Small intestine (tissue), 16 donors: ENCODE measurements around the gene FAXC. TPM values are rescaled to one million over a fixed set of nuclear protein-coding genes. Genes with fewer than 3 reads are reported as not detected.
A peak's percentile ranks its signal among the peaks of the same experiment; 100 is the strongest.

ENCODE experiments used
- DNase-seq, 2 donors: peaks; one replicate each; pipeline versions ENCODE4 v3.0.0 to v3.0.0-alpha.2; 2013
- FAIRE-seq: peaks from 2 replicates; lab custom pipeline; 2012; peaks lifted over from hg19 to GRCh38; lab: Jason Lieb, UNC
- H3K27ac ChIP-seq, 3 donors: one replicate each; pipeline ENCODE4 v1.5.1; 2013; ENCODE audit warnings: low read length in 2 of 3, mild to moderate bottlenecking in 2 of 3, control low read depth in 1 of 3, inconsistent platforms in 1 of 3, low read depth in 1 of 3, moderate library complexity in 1 of 3
- H3K27me3 ChIP-seq, 3 donors: one replicate each; pipeline ENCODE4 v1.6.1; 2013; ENCODE audit warnings: low read length in 3 of 3, inconsistent platforms in 1 of 3; ENCODE audit not compliant: control insufficient read depth in 3 of 3, insufficient read depth in 3 of 3
- H3K36me3 ChIP-seq, 3 donors: one replicate each; pipeline ENCODE4 v1.6.1; 2013; ENCODE audit warnings: low read length in 3 of 3, inconsistent platforms in 1 of 3, low read depth in 1 of 3, mild to moderate bottlenecking in 1 of 3, moderate library complexity in 1 of 3; ENCODE audit not compliant: control insufficient read depth in 3 of 3, insufficient read depth in 2 of 3
- H3K4me1 ChIP-seq, 3 donors: one replicate each; pipeline ENCODE4 v1.6.1; 2013; ENCODE audit warnings: low read length in 2 of 3, inconsistent platforms in 1 of 3, low read depth in 1 of 3, mild to moderate bottlenecking in 1 of 3, moderate library complexity in 1 of 3; ENCODE audit not compliant: control insufficient read depth in 3 of 3, insufficient read depth in 2 of 3
- H3K4me3 ChIP-seq, 3 donors: one replicate each; pipeline ENCODE4 v1.5.1; 2013; ENCODE audit warnings: low read length in 3 of 3, control low read depth in 1 of 3, inconsistent platforms in 1 of 3, low read depth in 1 of 3, mild to moderate bottlenecking in 1 of 3, moderate library complexity in 1 of 3
- H3K9me3 ChIP-seq, 2 donors: one replicate each; pipeline ENCODE4 v1.6.1; 2013; ENCODE audit warnings: low read depth in 1 of 2, low read length in 1 of 2; ENCODE audit not compliant: control insufficient read depth in 2 of 2, insufficient read depth in 1 of 2
- WGBS, 3 donors: extraction: QIAGEN DNeasy Blood & Tissue Kit; methylation state at CpG; one replicate each; pipeline ENCODE4 v1.1.7; 2013; 5-methylcytosine and 5-hydroxymethylcytosine counted together
- long read RNA-seq, 10 donors: transcript quantifications; one replicate each; lab custom pipeline, GENCODE V29; 2026
- polyA plus RNA-seq, 4 donors: library from polyadenylated mRNA; stranded (reverse) in 3 of 4; unstranded in 1 of 4; fragments of 200-250 nt in 3 of 4; fragments of 120-200 nt in 1 of 4; gene quantifications; one replicate each; pipeline versions ENCODE4 v1.2.1 to v1.2.3, GENCODE V29; 2013
- donor health status: healthy with polysubstance abuse.
- donor health status: control.
- donor health status: control.
- donor health status: Bipolar disorder and iron deficiency.
- donor health status: healthy.

The FAXC gene
- polyA plus RNA-seq: 1 to 10 TPM in 2 of 4 donors, not detected in 2; 1.3 to 1.4 TPM
- long read RNA-seq, donor 1: 0 reads
- long read RNA-seq, donor 2, full-length matches to known transcripts: 1 of 1 reads
- long read RNA-seq, donor 2, partial matches to known transcripts: 0 of 1 reads
- long read RNA-seq, donor 2, other reads (novel, unspliced or antisense): 0 of 1 reads
- long read RNA-seq, donor 3: 0 reads
- long read RNA-seq, donor 4, full-length matches to known transcripts: 1 of 1 reads
- long read RNA-seq, donor 4, partial matches to known transcripts: 0 of 1 reads
- long read RNA-seq, donor 4, other reads (novel, unspliced or antisense): 0 of 1 reads
- long read RNA-seq, donor 5: 0 reads
- long read RNA-seq, donor 6, full-length matches to known transcripts: 1 of 1 reads
- long read RNA-seq, donor 6, partial matches to known transcripts: 0 of 1 reads
- long read RNA-seq, donor 6, other reads (novel, unspliced or antisense): 0 of 1 reads
- long read RNA-seq, donor 7: 0 reads
- long read RNA-seq, donor 8: 0 reads
- long read RNA-seq, donor 9: 0 reads
- long read RNA-seq, donor 10, full-length matches to known transcripts: 2 of 2 reads
- long read RNA-seq, donor 10, partial matches to known transcripts: 0 of 2 reads
- long read RNA-seq, donor 10, other reads (novel, unspliced or antisense): 0 of 2 reads

DNA sequence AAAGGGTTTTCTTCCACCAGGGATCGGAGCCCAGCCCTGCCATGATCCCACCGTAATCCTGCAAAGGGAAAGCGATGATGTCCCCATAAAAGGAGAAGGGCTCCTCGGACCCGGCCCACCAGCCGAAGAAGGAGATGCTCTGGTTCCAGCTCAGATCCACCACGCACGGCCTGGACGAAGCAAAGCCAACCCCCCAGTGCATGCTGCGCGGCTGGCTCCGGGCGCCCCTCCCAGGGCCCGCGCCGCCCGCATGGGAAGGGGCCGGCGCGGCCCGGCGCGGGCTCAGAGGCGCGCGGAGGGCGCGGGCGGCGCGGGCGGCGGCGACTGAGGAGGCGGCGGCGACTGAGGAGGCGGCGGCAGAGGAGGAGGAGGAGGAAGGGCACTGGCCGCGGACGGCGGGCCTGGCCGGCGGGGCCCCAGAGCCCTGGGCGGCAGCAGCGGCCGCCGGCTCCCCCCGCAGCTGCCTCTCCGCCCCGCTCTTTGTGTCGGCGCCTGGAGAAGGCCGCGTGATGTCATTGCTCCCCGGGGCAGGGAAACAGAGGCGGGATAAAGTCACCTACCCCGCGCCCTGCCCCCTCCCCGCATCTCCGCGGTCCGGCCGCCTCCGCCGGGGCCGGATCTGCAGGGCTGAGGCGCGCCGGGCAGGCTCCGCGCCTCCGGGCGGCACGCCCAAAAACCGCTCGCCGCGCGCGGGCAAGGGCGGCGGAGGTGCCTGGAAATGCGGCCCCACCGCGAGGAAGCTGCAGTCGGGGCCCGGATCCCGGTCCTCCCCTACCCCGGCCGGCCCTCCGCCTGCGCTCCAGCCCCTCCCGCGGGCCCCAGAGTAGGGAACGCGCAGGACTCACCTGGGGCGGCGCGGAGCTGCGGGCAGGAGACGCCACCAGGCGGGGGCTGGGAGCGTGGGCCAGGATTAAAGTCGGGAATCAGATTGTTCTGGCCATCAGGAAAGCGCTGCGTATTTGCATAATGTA lies at the start of gene FAXC:
Gene FAXC (minus strand): TSS at position 504 of the 971 bp plus-strand sequence. CDS start 302 bp downstream, at position 202.
- Histone ChIP-seq H3K27ac (no peak within 1 kb of the TSS), H3K4me3 (peak within 1 kb of the TSS; percentile 50 to 60 (median 54)), H3K36me3 (no peaks in the 10 kb centered on the region), H3K9me3 (no peaks in the 10 kb centered on the region), H3K27me3 (peaks cover 11 to 42% (median 12%) of the 10 kb centered on the region in 3 donors), H3K4me1 (peaks cover 0 to 12% (median 0%) of the 10 kb centered on the region in 3 donors)
- no peak for FAIRE-seq
- 1 to 3% (median 2%) methylated on average over 41 to 108 of the region's 108 CpGs for WGBS, 3 donors
- peak; percentile 27 to 67 for DNase-seq

GRCh38 chr6:99397287-99397686 lies 47.8 kb upstream of the FAXC start:
- Histone ChIP-seq H3K36me3 (peaks cover 0 to 11% (median 7%) of the 10 kb centered on the region in 3 donors), H3K27me3 (no peaks in the 10 kb centered on the region), H3K4me3 (no peak overlapping the region), H3K9me3 (no peaks in the 10 kb centered on the region), H3K4me1 (no peaks in the 10 kb centered on the region), H3K27ac (no peak overlapping the region)
- 5 to 44% (median 42%) methylated on average over 1 of the region's 1 CpG for WGBS, 3 donors
- no peak for FAIRE-seq
- no peak for DNase-seq

DNA sequence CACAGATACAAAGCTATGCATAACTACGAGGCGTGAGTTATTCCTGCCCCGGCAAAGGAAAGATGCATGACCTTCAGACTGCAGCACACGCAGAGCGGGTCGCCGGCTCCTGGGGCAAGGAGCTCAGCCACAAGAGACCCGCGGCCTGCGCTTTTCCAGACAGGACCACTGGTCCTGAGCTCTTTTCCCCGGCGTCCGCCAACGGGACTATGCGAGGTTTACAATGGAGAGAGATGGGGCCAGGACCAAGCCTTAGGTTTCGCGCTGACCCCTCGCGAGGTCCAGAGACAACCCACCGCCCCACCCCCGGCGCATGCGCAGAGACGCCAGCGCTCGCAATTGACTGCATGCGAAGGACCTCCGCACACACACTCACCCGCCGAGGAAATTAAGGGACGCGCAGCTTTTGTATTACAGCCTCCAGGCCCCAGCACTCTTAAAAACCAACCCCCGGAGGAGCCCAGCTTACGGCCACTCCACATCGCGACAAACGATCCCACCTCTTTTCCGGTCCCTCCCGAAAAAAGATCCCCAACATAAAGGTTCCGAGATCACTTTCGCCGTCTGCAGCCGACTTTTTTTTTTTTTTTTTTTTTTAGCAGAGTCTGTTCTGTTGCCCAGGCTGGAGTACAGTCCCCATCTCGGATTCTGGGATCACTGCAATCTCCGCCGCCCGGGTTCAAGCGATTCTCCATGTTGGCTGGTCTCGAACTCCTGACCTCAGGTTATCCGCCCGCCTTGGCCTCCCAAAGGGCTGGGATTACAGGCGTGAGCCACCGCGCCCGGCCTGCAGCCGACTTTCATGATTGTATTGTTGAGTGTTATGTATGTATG lies 44.4 kb upstream of the FAXC start, which contains the start of gene COQ3:
Gene COQ3 (minus strand): TSS at position 498 of the 834 bp plus-strand sequence. CDS start 16 bp downstream, at position 482.
- Histone ChIP-seq H3K27ac (peak within 1 kb of the TSS; percentile 60 to 88 (median 77)), H3K4me3 (peak within 1 kb of the TSS; percentile 86 to 94 (median 88)), H3K27me3 (no peaks in the 10 kb centered on the region), H3K36me3 (peaks cover 0 to 7% (median 0%) of the 10 kb centered on the region in 3 donors), H3K9me3 (no peaks in the 10 kb centered on the region), H3K4me1 (no peaks in the 10 kb centered on the region)
- WGBS, 3 donors: 4 to 9% (median 6%) methylated on average over 56 of the region's 56 CpGs
- DNase-seq: peak; percentile 62 to 87
- no peak for FAIRE-seq

GRCh38 chr6:99393366-99393697 lies 43.9 kb upstream of the FAXC start:
- Histone ChIP-seq H3K36me3 (peaks cover 0 to 7% (median 0%) of the 10 kb centered on the region in 3 donors), H3K27ac (peak overlapping the region in 1 of 3 donors; percentile 77), H3K9me3 (no peaks in the 10 kb centered on the region), H3K4me1 (no peaks in the 10 kb centered on the region), H3K4me3 (peak overlapping the region; percentile 86 to 94 (median 88)), H3K27me3 (no peaks in the 10 kb centered on the region)
- FAIRE-seq (no peak), DNase-seq (no peak)
- 20 to 32% (median 26%) methylated on average over 2 of the region's 2 CpGs for WGBS, 3 donors

DNA sequence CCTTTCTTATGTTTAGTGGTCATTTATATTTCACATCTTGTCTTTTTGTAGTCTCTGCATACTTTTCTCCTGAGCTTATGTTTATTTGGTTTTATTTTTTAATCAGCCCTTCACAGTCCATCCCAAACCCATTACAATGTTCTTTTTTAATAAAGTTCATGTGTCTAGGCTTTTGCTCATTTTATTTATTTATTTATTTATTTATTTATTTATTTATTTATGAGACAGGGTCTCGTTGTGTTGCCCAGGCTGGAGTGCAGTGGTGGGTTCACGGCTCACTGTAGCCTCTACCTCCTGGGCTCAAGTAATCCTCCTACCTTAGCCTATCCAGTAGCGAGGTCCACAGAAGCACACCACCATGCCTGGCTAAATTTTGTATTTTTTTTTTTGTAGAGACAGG lies 41.4 kb upstream of the FAXC start:
- Histone ChIP-seq H3K27me3 (no peaks in the 10 kb centered on the region), H3K4me1 (no peaks in the 10 kb centered on the region), H3K27ac (no peak overlapping the region), H3K9me3 (no peaks in the 10 kb centered on the region), H3K36me3 (no peaks in the 10 kb centered on the region), H3K4me3 (no peak overlapping the region)
- FAIRE-seq: no peak
- 94% methylated on average over 3 of the region's 3 CpGs for WGBS, 3 donors
- DNase-seq: no peak

DNA sequence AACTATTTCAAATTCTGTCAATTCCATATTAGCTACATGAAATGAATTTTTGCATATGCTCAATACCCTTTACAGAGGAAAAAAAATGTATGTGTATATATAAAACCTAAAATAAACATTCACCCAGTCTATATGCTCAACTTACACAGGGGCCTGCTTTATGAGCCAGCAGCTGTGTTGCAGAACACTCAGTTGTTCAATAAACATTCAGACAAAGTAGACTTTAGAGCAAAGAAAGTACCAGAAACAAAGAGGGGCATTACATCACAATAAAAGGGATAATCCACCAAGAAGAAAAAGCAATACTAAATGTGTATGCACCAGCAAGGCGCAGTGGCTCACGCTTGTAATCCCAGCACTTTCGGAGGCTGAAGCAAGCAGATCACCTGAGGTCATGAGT lies 35.0 kb upstream of the FAXC start:
- FAIRE-seq: no peak
- 86 to 95% (median 92%) methylated on average over 3 of the region's 3 CpGs for WGBS, 3 donors

DNA sequence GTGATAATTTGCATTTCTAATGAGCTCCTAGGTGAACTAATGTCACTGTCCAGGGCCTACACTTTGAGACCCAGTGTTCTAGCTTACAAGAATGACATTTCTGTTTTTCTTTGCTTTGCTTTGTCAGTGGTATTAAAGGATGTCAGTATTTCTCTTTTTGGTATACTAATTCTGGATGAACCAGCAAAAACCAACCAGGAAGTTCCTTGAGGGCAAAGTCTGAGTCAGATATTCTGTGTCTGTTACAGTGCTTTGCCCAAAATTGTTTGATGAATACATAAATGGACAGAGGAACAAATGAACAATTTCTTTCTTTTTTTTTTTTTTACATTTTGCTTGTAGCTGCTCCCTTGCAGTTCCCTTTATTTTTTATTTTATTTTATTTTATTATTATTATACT lies 29.2 kb upstream of the FAXC start:
- DNase-seq (no peak), FAIRE-seq (no peak)
- Histone ChIP-seq H3K36me3 (no peaks in the 10 kb centered on the region), H3K4me3 (no peak overlapping the region), H3K4me1 (no peaks in the 10 kb centered on the region), H3K27me3 (no peaks in the 10 kb centered on the region), H3K9me3 (no peaks in the 10 kb centered on the region), H3K27ac (no peak overlapping the region)

More for the DNA sequence above, 35.0 kb upstream of the FAXC start:
- H3K4me3 ChIP-seq: no peak overlapping the region
- no peak overlapping the region for H3K27ac ChIP-seq
- H3K27me3 ChIP-seq: no peaks in the 10 kb centered on the region
- no peak for DNase-seq
- no peaks in the 10 kb centered on the region for H3K36me3 ChIP-seq
- no peaks in the 10 kb centered on the region for H3K4me1 ChIP-seq
- no peaks in the 10 kb centered on the region for H3K9me3 ChIP-seq
